ENCODE data around the gene TM4SF1. TPM values are rescaled to one million over a fixed set of nuclear protein-coding genes. Genes with fewer than 3 reads are reported as not detected.

TM4SF1 gene
- total and polyA plus RNA-seq, 2 donors (not counting 3 experiments of a cell fraction or from before 2014, with no cell fraction given) = 559 to 1,407 TPM

GRCh38 chr3:149424918-149425317, 47.5 kb upstream of the TM4SF1 start:
- TF ChIP-seq CTCF (IDR thresholded peaks at IDR 0.05; ENCODE audit: extremely low read depth in 1 of 2, insufficient read depth in 1 of 2, low read depth in 1 of 2, low read length in 2 of 2) (no peak), MAX (IDR thresholded peaks at IDR 0.05; ENCODE audit: insufficient read depth, insufficient read length) (no peak), POLR2A (IDR thresholded peaks at IDR 0.05; ENCODE audit: low read depth, low read length) (no peak), EZH2 (IDR thresholded peaks at IDR 0.05; ENCODE audit: borderline replicate concordance, low read depth, low read length, severe bottlenecking) (no peak), FOS (IDR thresholded peaks at IDR 0.05; ENCODE audit: borderline replicate concordance, insufficient read depth, low read length) (no peak), JUN (IDR thresholded peaks at IDR 0.05; ENCODE audit: borderline replicate concordance, insufficient read depth, insufficient read length, low read depth) (no peak), POLR2AphosphoS5 (IDR thresholded peaks at IDR 0.05; ENCODE audit: insufficient read depth, low read depth, low read length) (no peak), GATA2 (IDR thresholded peaks at IDR 0.05; ENCODE audit: insufficient read depth, insufficient read length, low read depth, low read length) (no peak), MYC (IDR thresholded peaks at IDR 0.05; ENCODE audit: low read depth, low read length) (no peak)
- H2AFZ ChIP-seq (ENCODE audit: low read depth, low read length) = peak overlapping the region; percentile 69
- H3K9ac ChIP-seq (replicated peaks; ENCODE audit: extremely low read depth, insufficient read depth, low read length) = no peak overlapping the region
- no peak overlapping the region for H3K4me3 ChIP-seq (replicated peaks in 1 of 3; ENCODE audit: insufficient read depth in 1 of 3, low read depth in 1 of 3, low read length in 3 of 3)
- no peaks in the 10 kb centered on the region for H3K79me2 ChIP-seq (ENCODE audit: control insufficient read depth, insufficient read depth, low read length)
- no peaks in the 10 kb centered on the region for H3K36me3 ChIP-seq (ENCODE audit: control insufficient read depth in 2 of 2, extremely low read depth in 1 of 2, insufficient read depth in 2 of 2, low read length in 2 of 2)
- intact Hi-C loops (cut with micrococcal nuclease) (no loop called here), dilution Hi-C loops (cut with MboI; ENCODE audit: extremely low pct_ligation_motif_present, low sequenced_read_pairs) (no loop called here)
- FAIRE-seq = peak; percentile 72
- H3K4me2 ChIP-seq (ENCODE audit: insufficient read depth, low read length) = peak overlapping the region; percentile 78
- no peaks in the 10 kb centered on the region for H3K9me1 ChIP-seq (replicated peaks; ENCODE audit: control insufficient read depth, extremely low read depth, insufficient read depth, low read length)
- peak; percentile 56 for DNase-seq (ENCODE audit: low read depth, low spot score)
- H3K27me3 ChIP-seq (ENCODE audit: control insufficient read depth in 2 of 2, insufficient read depth in 2 of 2, low read length in 2 of 2) = no peaks in the 10 kb centered on the region
- H3K9me3 ChIP-seq (replicated peaks; ENCODE audit: control insufficient read depth, insufficient read depth, low read length) = no peaks in the 10 kb centered on the region
- ChIA-PET POLR2A (no interaction called here), CTCF (interaction anchor here (1.3 to 1.4 kb wide), 2 partner anchors 11 to 20 kb away, joined by 3 to 4 read pairs; no protein-coding TSS in a partner anchor)
- no peak overlapping the region for H3K27ac ChIP-seq (ENCODE audit: insufficient read depth, low read depth, low read length)
- no peaks in the 10 kb centered on the region for H4K20me1 ChIP-seq (replicated peaks; ENCODE audit: control insufficient read depth, extremely low read depth, insufficient read depth, low read length)
- BruUV-seq (replicated peaks) = no TSS peak
- H3K4me1 ChIP-seq (ENCODE audit: control insufficient read depth, extremely low read depth, insufficient read depth, low read length) = peaks cover 5% of the 10 kb centered on the region

Measured in endothelial cell of umbilical vein (primary cell).